Measurements from ENCODE around the gene MEG3.

The MEG3 gene

DNA sequence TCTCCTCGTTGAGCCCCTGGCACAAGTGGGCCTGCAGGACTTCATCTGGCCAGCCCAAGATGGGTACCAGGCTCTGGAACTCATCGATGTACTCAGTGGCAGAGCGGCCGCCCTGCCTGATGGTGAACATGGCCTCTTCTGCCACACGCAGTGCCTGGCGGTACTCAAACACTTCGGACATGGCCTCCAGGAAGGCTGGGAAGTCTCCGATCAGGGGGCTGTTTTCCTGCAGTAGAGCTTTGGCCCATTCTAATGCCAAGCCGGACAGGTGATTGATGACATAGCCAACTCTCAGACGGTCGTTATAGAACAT is 57.8 kb downstream of the MEG3 start:
- no peak for DNase-seq
- intact Hi-C loops (cut with DNase I): no loop called here

DNA sequence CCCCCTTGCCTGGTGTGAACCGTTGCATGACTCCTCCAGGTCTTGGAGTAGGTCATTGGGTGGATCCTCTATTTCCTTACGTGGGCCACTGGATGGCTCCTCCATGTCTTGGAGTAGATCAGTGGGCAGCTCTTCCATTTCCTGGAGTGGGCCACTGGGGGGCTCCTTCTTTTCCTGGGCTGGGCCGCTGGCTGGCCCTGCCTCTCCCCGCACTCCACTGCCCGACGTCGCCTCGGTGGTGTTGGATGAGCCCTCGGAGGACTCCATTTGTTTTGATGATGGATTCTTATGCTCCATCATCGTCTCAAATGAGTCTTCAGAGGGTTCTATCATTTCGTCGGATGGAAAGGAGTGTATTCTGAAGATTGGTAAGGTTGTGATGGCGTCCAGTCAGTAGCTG is 58.5 kb downstream of the MEG3 start:
- intact Hi-C loops (cut with DNase I): no loop called here

DNA sequence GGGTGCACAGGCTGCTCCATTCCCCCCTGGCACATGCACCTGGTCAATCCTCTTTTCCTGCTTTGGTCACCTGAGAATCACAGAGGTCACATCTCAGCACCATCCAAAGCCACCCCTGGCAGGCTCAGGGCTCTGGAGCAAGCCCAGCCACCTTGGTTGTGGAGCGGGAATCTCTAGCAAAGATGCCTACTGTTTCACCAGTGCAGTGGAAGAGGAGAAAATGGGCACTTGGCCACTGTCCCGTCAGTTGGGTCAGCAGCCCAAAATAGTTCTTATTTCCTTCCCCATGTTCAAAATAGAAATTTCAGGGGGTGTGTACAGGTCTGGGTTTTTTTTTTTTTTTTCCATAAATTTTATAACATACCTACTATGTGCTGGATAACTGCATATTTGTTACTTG is 59.3 kb downstream of the MEG3 start:
- no peak for DNase-seq
- intact Hi-C loops (cut with DNase I): no loop called here

More for the DNA sequence above, 58.5 kb downstream of the MEG3 start:
- DNase-seq: no peak

DNA sequence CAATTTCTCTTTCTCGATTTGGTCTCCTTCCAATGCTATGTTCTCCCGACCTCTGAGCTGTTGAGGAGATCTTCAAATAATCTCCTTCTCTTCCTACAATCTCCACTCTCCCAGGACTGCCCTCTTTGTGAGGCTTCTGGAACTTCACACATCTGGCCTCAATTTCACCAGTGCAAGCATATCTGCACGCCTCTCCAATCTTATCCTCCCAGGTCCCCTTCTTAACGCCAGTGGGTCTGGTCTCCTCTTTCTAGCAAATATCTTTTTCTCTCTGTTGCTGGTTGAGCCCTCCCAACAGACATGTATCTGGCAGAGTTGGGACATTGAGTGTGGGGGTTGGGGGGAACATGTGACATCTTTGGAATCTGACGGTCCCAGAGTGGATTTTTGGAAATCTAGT is 59.7 kb downstream of the MEG3 start:
- DNase-seq: no peak
- intact Hi-C loops (cut with DNase I): no loop called here

DNA sequence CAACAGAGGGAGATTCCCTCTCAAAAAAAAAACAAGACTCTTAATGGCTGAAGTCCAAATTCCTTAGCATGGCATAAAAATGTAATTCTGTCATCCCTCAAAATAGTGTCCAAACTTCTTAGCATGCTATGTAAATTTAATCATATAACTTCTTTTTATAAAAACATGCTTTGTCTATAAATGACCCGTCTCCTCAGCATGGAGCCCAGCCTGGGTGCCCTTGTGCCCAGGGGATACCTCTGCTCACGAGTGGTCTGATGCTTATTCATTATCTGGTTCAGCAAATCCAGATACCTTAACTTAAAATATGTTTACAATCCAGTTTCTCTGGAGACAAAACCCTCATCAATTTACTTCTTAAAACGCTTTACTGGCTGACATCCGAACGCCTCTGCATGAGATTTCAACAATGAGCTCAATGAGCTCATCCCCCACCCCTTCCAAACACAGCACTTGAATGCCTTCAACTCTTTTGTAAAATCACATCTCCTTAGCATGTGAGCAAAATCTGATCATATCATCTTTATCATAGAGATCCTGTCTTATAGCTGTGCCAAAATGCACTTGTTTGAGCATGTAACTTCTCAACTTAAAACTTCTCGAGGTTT is 61.9 kb downstream of the MEG3 start:
- peak in 7 of 42 donors; percentile 12 to 63 (median 44) for DNase-seq
- intact Hi-C loops (cut with DNase I): no loop called here

DNA sequence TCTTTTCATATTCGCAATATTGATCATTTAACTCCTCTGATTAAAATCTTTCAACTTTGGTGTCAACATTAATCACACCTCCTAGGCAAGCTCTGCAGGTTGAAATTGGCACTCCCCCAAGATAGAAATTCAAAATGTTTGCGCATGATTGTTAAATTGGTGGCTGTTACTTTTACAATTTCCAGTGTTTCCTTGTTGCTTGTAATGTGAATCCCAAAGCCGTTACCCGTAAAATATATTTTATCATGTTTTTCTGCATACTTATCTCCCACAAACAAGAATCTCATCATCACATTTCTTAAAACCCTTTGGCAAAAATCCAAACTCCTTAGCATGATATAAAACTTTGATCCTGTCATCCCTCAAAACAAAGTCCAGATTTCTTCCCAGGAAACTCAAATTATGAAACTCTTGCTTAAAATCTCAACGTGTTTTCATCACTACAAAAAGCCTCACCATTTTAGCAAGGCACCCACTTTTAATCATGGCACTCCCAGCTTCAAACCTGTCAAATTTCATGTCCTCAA is 62.9 kb downstream of the MEG3 start:
- intact Hi-C loops (cut with DNase I): no loop called here
- no peak for DNase-seq

DNA sequence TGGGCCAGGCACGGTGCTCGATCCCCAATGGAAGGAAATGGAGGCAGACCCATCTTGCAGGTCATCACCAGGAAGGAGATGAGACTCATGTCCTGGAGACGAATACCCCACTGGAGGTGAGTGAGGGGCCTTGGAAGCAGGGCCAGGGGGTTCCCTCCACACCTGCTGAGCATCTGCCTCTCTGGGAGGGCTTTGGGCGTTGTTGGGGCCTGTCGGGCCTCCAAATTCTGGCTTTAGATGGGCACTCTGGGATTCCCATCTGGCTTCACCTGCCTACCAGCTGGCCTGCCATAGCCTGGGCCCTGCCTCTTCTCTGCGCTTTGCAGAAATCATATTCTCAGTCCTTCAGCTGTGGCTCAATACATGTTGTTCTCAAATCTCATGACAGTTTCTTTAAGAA is 63.7 kb downstream of the MEG3 start:
- peak in 10 of 42 donors; percentile 2 to 36 (median 13) for DNase-seq
- intact Hi-C loops (cut with DNase I): no loop called here

DNA sequence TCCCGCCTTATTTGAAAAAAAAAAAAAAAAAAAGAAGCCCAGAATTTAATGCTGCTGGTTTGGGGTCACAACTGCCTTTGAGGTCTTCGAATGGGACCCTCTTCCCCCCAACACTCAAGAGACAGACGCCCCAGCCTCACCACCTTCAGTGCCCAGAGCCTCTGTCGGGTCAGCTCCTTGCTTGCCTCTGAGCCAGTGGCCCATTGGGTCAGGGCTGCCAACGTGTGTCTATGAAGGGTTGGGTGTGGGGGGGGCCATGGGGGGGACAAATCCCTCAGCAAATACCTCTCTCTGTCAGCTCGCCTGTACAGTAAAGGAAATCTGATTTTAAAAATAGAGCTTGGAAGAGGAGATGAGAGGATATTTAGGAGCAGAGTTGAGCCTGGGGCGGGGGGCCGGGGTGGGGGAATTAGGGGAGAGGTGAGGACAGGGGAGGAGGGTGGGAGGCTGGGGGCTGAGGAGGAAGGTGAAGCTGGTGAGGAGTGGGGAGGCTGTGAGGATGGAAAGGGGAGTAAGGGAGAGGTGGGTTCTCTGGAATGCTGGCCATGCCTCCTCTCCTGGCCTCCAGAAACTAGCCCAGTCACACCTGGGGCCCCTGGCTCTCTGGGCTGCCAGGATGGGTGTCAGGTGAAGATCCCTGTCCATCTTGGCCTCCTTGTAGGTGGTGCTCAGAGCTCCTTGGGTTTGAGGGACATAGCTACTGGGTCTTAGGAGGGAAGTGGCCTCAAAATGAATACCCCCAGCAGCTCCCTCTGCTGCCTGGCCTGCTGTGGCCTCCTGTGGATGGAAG is 64.3 kb downstream of the MEG3 start:
- intact Hi-C loops (cut with DNase I): no loop called here
- DNase-seq: peak in 9 of 42 donors; percentile 0 to 29 (median 7)

DNA sequence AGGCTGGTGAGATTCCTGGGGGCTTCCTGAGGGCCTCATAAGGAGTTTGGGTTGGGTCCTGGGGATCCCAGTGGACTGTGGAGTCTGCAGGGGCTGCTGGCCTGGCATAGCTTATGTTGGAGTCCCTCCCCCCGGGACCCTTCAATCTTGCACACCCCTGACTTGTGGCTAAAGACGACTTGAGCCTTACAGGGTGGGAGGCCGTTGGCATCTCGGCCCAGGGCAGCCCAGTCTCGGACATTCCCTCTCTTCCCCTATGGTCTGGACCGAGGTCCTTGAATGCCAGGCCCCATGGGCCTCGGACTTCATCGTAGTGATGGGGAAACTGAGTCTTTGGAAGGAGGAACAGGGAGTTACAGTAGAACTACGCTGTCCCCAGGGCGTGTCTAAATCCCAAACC is 65.1 kb downstream of the MEG3 start:
- intact Hi-C loops (cut with DNase I): no loop called here
- peak in 7 of 42 donors; percentile 1 to 20 (median 3) for DNase-seq

DNA sequence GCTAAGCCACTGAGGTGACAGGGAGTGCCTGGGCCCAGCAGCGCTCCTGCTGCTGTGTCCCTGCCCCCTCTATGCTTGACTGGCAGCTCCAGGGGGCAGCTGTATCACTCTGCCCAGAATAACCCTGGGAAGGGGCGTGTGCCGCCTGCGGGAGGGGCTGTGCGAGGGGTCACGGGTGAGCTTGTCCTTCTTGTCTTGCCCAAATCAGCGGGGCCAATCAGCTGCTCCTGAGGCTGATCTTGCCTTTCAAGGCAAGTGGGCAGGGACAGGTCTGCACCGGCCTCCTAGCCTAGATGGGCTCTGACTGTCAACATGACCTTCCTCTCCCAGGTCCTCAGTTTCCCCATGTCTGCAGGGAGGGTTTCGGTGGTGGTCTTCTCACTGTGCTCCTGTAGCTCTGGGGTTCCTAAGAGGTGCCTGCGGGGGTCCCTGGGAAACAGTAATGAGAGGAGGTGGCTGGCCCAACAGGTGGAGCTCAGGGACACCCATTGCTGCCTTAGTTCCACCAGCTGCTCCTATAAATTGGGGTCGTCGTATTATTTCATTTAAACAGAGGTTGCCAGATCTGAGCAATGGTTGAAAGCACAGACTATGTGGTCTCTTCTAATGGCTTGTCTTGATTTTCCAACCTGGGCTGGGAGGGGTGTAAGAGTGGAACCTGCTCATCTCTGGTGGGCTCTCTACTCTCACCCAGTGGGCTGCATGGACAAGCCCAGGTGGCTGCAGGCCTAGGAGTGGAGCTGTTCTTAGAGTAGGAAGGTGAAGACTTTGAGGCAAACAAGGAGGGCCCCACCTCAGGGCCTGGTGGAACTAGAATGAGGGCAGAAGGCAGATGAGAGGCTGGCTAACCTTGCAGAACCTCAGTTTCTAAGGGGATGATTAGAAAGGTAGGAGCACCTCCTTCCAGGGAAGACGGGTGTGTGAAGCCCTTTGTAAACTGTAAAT is 65.9 kb downstream of the MEG3 start:
- intact Hi-C loops (cut with DNase I): no loop called here
- DNase-seq: peak in 13 of 42 donors; percentile 1 to 29 (median 6)

DNA sequence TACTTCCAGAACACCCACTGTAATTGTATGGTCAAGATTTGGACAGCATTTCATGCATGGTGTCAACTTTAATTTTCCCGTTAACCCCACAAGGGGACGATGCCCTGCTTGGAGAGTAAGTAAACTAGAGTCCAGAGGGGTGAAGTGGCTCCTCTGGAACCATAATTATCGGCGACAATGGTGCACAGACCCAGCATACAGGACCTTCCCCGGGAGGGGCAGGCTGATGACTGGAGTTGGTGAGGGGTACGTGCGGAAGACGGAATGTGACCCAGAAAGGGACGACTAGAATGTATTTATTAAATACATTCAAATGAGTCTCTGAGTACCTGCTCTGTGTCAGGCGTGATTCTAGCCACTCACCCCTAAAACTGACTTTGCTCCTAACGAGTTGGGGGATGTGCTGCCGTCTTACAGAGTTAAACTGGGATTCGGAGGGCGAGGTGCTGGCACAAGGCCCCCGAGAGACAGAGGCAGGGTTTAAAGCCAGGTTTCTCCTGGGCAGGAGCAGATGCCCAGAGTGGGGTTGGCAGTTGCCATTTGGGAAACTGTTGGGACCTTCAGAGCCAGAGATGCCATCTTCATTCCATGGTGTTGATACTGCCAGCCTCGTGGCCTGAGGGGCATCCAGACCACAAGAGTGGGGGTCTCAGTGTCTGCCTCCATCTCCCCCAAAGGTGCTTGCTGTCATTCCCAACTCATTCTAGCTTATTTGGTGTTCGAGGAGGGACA is 66.7 kb downstream of the MEG3 start:
- intact Hi-C loops (cut with DNase I): no loop called here
- peak in 14 of 42 donors; percentile 1 to 30 (median 4) for DNase-seq

DNA sequence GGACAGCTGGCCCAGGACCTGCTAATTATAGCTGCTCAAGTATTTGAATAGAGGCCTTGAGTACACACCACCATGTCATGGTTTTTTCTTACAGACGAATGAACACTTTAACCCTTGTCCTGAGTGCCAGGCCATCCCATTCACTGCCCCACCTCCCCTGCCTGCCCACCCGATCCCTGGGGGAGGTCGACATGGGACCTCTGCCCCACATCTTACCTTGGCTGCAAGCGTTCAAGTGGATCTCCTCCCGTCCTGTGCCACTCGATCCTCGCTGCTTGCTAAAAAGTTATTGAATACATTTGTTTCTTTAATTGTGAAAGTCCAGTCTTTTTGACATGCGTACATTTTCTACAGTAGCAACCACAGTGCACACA is 67.3 kb downstream of the MEG3 start:
- intact Hi-C loops (cut with DNase I): no loop called here
- peak in 9 of 42 donors; percentile 0 to 18 (median 3) for DNase-seq

DNA sequence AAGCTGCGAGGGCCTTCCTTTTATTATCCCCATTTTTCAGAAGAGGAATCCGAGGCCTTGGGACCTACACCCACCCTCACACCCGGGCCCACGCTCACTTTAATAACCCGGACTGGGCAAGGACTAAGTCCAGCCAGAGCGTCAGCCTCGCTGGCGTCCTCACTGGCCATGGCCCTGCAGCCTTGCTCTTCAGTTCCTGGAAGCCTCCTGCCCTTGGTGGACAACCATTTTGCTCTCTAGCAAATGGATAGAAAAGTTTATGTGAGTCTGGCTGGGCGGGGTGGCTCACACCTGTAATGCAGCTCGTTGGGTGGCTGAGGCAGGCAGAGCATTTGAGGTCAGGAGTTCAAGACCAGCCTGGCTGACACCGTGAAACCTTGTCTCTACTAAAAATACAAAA is 67.8 kb downstream of the MEG3 start:
- intact Hi-C loops (cut with DNase I): no loop called here
- peak in 5 of 42 donors; percentile 2 to 23 (median 7) for DNase-seq

DNA sequence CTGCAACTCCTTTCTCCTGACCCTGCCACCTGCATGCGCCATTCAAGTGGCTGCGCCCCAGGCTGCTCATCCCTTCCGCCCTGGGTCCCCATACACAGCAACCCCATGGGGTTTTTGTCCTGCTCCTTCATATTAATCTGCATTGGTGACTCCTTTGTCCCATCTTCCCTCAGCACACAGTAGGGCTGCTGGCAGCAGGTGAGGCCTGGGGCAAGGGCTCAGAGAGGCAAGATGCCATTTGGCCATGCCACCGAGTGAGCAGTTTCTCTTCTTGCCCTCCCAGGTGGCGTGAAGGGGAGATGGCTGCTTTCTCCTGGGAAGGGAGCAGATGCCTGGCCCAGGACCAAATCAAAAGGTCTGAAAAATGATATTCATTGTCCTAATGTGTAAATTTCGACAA is 68.5 kb downstream of the MEG3 start:
- peak in 5 of 42 donors; percentile 1 to 21 (median 13) for DNase-seq
- intact Hi-C loops (cut with DNase I): no loop called here

DNA sequence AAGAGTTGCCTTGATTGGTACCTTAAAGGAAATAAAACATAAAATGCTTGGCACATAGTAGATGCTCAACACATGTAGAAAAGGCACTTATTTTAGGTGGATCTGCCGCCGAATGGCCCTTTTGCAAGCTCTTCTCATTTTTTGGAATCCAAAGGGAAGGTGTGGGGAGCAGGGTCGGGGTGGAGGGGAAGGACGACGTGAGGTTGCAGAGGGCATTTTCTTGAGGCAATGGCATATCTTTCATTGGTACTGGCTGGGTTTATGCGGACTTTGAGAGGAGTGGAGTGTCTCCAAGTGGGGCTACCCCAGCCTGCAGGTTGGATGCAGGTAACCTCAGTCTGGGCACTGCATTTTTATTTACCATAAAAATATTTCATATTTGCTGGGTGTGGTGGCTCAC is 69.5 kb downstream of the MEG3 start:
- peak in 2 of 42 donors; percentile 5 to 16 for DNase-seq

DNA sequence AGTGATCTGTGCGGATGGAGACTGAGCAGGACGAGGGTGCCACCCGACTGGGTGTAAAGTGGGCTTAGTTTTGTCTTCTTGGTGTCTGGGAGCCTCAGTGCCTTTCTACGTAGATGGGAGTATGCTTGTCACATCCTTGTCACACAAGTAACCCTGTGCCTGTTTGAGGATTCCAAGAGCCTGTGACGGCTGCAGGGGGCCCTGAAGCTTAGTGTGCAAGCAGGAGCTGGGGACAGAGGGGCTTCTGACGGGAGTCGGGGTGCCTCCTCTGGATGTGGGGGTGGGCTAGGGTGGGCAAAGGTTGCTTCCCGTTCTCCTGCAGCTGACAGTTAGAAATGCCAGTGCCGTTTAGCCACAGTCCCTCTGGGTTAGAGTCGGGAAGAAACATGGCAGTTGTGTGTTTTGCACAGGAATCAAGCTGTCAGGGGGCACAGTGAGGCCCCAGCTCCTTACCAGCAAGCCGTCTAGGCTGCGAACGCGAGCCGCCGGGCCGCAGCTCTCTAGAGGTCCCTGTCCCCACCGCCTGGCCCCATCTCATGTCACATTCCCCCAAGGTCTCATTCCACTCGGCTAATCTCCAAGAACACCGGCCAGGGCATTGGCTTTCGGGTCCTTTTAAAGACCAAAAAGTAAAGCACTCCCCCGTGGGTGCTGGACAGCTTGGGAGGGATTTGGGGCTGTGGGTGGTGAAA is 70.6 kb downstream of the MEG3 start:
- intact Hi-C loops (cut with DNase I): no loop called here
- DNase-seq: peak in 10 of 42 donors; percentile 5 to 34 (median 10)

More for the DNA sequence above, 69.5 kb downstream of the MEG3 start:
- intact Hi-C loops (cut with DNase I): no loop called here

DNA sequence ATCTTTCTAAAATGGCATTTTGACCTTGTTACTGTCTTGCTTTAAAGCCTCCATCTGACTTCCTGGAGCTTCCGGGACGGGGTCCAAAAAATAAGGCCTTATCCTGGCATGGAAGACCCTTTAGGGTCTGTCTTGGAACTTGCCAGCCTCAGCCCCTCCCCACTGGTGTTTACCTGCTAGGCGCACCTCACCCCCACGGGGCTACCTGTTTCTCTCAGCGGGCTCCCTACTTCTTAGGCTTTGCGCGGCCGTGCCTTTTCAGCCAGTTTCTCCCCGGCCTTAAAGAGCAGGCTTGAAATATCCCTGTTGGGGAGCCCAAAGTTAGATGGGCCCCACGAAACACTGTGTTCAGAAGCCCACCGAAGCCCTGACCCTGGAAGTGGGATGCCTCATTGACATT is 72.5 kb downstream of the MEG3 start:
- peak in 9 of 42 donors; percentile 5 to 39 (median 9) for DNase-seq
- intact Hi-C loops (cut with DNase I): no loop called here
